ENCODE measurements around the gene TPPP3. TPM values are rescaled to one million over a fixed set of nuclear protein-coding genes. Genes with fewer than 3 reads are reported as not detected.

The TPPP3 gene
- 384 TPM for polyA plus RNA-seq (ENCODE audit: insufficient read length)

DNA sequence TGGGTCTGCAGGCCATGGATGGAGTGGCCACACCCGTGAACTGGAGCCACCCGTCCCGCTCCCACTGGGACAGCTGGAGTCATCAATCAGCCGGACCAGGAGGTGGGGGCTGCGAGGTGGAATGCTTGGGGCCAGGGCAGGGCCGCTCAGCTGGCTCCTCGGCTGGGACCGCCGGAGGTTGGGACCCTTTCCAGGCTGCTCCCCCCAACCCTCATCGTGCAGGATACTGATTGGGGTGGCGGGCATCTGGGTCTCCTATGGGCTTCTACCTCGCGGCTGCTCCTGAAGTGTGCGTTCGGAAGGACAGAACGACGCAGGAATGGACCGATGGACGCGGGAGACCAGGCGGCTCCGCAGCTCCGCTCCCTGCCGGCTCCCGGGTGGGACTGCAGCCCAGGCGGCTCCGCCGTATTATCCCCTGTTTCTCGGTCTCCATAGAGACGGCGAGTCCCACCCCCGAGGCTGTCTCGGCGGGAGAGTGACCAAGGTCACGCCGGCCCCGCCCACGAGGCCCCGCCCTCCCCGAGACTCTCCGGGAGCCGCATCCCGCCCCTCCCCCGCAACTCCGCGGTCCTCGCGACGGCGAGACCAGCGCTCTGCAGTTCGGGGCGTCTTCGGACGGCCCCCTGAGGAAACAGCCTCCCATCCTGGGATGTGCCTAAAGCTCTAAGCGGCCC lies at the start of gene TPPP3:
Gene TPPP3, minus strand, starts transcription at position 388 of the 677 bp plus-strand sequence. CDS start 2,387 bp downstream, outside the sequence.
- peak; percentile 88 for DNase-seq

DNA sequence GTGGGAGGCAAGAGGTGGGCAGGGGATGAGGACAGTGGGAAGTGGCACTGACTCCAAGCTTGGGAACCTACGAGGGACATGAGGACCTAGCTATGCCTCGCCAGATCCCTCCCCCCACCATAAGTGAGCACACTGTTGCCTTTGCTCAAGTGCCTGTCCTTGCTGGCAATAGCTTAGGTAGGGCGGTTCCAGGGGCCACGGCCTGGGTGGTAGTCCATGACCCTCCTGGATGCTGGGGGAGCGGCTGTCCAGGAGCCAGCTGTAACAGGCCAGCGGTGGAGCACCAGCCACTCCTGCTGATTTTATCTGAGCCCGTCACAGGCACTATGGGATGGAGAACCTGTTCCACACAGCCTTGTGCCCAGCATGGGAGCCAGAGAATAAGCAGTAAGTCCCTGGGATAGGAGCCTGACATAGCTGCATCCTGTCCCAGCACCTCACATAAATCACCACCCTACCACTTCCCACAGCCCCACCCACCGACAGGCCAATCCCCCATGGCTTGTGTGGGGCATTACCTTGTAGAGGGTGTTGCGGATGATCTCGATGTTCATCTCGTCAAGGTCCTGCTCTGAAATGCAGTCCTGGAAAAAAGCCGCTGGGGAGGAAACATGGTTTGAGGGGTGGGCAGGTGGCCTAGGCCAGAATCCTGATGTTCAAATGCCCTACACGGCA lies 49.4 kb upstream of the TPPP3 start:
- DNase-seq = no peak

DNA sequence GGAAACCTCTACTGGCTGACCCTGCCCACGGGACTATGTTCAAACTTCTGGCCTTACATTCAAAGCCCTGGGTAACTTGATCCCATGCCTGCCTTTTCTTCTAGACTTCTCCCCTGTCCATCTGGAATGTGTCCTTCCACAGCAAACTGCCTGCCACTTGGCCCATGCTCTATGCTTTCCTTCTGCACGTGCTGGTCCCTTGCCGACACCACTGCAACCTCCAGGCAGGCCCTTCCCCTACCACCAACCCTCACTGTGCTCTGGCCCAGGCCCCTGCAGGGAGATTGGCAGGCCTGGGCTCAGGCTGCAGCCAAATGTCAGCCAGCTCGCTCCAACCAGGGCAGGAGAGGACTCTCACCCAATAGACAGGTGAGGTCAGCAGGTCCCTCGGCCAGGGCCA lies 48.6 kb upstream of the TPPP3 start:
- no peak for DNase-seq

DNA sequence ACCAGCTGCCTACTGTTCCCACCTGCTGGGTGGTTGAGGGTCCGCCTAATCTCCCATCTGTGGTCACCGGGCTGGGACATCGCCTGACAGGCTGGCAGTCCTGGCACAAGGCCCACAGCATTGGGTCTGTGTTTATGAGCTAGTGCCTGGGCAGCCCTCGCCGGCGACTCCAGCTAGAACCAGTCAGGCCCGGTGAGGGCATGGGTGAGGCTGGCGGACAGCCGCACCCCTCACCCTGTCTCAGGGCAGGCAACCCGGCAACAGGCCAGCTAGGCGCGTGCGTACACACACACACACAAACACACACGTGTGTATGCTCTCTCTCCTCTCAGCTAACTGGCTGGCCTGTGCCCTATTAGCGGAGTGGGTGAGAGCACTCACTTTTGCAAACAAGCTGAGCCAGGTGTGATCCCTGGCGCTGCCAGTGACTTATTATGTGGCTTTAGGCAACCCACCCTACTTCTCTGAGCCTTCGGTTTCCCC lies 48.0 kb upstream of the TPPP3 start:
- no peak for DNase-seq

DNA sequence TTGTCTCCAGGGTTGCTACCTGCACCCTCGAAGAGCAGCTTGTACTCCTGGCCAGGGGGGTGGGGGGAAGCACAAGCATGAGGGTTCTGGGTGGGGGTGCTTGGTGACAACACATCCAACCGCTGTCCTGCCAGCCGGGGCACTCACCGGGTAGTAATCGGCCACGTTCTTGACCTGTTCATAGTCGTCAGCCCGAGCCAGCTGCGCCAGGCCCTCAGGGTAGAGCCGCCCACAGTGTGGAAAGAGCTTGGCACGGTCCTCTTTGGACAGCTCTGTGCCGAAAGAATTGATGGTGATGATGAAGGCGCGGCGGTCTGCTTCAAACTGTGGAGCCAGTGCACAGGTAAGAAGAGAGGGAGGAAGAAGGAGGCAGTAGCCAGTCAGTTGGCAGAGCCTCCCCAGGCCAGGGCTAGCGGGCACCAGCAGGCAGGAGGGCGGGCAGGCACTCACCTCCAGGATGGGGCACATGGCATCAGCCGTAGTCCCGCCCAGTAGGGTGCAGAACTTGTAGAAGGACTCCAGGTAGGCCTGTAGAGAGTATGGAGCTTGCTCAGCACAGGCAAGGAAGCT lies 45.6 kb upstream of the TPPP3 start:
- DNase-seq = no peak

DNA sequence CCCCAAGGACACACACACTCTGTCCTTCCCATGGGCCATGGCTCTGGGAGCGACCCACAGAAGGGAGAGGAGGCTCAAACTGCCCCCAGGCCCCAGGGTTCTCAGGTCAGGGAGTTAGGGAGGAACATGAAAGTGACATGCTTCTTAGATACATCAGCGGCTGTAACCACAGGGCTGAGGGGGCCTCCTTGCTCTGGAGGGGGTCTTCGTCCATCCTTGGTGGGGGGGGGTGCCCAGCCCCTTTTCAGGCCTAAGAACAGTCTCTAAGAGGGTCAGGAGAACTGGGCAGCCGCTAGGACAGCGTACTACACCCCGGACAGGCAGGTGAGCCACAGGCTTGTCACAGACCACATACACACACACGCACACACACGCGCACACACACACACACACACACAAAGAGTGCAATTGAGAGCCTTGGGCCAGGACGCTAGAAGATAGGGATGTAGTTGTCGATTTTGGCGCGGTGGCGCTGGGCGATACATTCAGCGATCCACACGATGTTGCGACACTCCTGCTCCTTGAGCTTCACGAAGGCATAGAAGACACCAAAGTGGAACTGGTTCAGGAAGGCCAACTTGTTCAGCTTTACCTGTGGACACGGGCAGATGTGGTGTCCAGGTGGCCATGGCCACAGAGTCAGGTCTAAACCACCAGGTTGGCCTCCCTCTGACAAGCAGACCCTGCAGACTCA lies 44.9 kb upstream of the TPPP3 start:
- DNase-seq = no peak

DNA sequence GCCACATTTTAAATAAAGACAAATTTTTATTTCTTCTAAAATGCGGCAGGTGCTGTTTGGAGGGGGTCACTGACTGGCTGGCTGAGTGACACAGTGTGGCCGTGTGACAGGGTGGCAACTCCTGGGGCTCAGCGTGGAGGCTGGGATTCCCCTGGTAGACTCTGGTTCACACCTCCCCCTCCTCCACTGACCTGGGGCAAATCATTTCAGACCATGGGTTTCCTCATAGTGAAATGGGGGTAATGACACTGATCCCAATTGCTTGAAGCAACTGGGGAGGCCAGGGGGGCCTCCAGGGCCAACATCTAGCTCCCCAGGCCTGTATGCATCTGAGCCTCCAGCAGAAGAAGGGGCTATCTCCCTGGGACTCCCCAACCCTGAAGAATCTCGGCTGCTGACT lies 44.2 kb upstream of the TPPP3 start:
- no peak for DNase-seq

DNA sequence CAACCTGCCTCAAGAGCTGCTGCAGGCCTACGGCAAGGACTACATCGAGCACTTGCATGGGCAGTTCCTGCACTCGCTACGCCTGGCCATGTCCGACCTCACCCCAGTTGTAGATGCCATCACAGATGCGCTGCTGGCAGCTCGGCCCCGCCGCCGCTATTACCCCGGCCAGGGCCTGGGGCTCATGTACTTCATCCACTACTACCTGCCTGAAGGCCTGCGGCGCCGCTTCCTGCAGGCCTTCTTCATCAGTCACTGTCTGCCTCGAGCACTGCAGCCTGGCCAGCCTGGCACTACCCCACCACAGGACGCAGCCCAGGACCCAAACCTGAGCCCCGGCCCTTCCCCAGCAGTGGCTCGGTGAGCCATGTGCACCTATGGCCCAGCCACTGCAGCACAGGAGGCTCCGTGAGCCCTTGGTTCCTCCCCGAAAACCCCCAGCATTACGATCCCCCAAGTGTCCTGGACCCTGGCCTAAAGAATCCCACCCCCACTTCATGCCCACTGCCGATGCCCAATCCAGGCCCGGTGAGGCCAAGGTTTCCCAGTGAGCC lies 43.4 kb upstream of the TPPP3 start:
- DNase-seq = no peak

DNA sequence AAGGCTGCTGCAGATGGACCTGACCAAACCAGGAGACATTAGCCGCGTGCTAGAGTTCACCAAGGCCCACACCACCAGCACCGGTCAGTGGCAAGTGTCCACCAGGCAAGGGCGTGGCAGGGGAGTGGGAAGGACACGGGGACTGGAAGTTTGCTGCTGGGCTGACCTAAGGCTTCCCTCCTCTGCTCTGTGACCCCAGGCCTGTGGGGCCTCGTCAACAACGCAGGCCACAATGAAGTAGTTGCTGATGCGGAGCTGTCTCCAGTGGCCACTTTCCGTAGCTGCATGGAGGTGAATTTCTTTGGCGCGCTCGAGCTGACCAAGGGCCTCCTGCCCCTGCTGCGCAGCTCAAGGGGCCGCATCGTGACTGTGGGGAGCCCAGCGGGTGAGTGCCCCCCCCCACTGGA lies 42.5 kb upstream of the TPPP3 start:
- no peak for DNase-seq

DNA sequence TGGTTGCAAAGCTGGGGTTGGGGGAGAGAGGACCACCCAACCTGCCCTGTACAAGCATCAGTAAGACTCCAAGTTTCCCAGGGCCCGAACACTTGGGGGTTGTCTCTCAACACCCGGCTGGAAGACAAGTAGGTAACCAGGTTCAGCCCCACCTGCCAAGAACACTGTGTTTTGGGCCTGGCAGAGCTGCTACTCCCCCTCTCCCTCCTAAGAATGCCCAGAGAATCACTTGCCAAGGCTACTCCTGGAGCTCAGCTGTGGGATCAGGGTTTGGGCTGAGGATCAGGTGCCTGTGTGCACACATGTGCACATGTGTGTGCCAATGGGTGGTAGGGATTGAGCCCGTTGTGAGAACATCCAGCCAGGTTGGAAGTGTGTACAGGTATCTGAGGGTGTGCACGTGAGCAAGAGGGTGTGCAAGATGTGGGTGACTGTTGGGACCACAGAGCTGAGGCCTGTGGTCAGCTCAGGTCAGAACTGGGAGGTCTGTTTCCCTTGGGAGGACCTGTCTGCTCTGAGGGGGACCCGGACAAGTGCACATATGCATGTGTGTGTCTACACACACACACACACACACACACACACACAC lies 39.9 kb upstream of the TPPP3 start:
- DNase-seq = no peak

DNA sequence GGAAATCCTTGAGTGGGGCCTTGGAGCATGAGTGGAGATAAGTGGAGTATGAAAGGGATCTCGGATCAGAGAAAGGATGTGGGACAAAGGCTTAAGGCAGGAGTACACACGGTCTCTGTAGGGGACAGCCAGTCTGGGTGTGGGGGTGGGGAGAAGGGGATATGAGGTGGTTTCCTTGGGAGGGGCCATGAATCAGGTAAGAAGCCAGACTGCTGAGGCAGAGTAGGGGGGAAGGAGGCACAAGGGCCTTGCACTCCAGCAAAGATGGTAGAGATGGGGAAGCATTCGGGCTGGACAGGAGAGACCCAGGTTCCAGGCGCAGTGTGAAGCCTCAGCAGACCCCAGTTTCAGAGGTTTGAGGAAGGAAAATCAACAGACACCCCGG lies 39.2 kb upstream of the TPPP3 start:
- no peak for DNase-seq

DNA sequence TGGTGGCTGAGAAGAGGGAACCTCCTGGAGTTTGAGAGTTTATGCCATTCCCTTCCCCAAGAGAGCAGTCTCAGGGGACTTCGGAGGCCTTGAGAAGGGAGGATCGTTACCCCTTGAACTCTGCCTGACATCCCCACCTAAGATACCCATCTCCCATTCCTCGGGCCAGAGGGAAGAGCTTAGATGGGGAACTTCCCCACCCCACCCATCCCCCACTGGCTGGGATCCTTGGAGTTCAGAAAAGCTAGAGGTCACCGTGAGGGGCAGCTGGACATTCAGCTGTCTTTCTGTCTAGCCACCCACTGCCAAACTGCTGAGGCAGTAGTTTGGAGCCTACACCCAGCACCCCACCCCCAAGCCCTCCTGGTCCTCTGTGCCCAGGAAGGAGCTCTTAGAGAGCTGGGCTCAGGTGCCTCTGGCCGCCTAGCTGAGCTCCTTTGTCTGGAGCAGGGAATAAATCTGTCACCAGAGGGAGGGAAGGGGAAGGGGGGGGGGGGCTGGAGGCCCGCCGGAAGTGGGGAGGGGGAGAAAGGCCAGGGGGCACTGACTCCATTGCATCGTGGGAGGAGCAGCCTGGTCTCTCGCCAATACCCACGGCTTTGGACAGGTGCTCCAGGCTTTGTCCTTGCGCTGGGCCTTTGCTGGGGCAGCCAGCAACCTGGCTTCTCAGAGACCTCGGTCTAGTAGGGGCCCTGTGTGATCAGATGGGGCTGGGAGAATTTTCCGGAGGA lies 38.6 kb upstream of the TPPP3 start:
- DNase-seq = no peak

DNA sequence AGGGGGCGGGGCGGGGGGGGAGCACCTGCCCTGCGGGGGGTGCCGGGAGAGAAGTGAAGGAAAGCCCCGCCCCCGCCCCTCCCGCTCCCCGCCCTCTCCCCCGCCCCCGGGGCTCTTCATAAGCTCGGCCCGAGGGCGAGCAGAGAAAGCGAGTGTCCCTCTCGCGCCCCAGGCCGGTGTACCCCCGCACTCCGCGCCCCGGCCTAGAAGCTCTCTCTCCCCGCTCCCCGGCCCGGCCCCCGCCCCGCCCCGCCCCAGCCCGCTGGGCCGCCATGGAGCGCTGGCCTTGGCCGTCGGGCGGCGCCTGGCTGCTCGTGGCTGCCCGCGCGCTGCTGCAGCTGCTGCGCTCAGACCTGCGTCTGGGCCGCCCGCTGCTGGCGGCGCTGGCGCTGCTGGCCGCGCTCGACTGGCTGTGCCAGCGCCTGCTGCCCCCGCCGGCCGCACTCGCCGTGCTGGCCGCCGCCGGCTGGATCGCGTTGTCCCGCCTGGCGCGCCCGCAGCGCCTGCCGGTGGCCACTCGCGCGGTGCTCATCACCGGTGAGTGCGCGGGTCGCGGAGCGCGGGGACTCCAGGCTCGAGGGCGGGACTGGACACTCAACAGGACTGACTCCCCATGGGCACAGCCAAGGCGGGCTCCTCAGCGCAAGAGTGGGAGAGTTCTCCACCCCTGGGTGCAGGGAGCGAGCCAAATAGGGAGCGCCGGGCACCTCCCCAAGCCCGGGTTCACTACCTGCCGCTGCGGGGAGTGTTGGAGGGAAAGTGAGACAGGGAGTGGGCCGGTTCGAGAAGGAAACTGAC lies 37.9 kb upstream of the TPPP3 start, which contains the start of gene HSD11B2:
Gene HSD11B2, plus strand, starts transcription at position 145 of the 798 bp plus-strand sequence. Its CDS starts 128 bp downstream, at position 273.
- no peak for DNase-seq

DNA sequence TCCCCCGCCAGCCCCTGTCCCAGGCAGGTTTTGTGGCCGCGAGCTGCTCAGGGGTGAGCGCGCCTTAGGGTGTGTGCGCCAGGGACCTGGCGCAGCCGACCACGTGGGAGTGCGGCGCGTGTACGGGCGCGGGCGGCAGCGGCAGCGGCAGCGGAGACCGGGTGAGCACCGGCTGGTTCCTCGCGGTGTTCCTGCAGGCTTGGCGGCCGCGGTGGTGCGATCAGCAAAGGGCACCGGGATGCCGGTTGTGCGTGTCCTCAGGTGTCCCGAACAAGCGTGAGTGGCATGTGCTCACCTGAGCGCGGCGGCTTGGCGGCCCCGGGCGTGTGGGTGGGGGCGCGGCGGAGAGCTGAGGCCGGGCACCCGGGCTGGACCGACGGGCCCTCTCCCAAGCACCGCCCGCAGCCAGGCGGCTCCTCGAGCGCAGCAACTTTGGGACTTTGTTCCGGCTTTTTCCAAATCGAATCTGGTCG lies 37.2 kb upstream of the TPPP3 start:
- DNase-seq = no peak

DNA sequence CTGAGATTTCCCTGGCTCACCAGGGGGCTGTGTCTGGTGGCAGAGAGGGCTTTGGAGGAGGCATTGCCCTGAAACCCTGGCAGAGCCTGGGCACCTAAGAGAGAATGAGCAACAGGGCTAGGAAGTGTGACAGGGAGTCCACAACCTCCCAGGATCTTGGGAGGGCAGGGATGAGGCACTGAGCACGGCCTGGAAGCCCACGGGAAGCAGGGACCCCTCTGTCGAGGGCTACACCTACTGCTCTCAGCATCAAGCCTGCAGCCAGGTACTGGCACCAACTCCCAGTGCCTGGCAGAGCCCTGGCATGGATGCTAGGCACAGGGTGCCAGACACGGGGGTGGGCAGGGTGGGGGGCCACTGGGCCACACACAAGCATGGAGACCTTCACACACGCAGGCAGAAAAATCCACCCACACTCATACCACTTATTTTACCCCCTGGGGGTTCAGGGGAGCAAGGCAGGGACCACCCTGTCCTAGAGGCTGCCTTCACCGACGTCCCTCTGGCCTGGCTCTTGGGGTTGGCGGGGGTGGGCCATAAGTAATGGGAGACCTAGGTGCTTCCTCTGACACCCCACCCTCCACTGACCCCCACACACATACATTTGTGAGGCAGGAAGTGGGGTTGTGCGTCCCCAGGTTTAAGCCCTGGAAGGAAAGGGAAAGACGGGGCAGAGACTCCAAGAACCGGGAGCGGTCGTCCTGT lies 36.7 kb upstream of the TPPP3 start:
- DNase-seq = no peak

DNA sequence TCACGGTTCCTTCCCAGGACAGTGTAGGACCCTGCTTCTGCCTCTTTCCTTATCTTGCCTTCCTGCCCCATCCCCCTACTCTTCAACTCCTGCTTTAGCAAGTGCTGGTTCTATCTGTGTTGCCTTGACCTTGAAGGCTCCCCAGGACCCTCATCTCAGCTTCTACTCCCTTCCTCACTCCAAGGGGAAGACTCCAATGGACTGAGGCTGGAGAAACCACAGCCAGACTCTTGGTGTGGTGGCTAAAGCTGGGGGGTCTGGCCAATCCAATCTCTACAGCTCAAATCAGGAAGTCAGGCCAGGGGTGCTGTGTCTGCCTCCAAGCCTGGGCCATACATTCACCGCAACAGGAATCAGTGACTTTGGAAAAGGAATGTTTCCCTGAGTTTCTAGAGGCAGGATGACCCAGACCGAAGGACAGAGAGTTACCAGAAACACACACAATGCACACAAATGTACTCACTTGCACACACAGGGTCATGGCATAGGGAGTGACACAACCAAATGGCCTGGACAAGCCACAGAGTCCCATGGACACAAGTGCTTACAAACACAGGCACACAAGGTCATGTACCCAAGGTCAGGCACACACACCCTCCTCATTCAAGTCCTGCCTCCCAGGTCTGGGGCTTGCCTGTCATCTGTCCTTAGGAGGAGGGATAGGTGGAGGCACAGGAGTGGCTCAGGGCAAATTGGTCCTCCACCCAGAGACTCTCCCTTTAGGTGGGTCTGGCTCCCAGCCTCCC lies 35.9 kb upstream of the TPPP3 start:
- no peak for DNase-seq

DNA sequence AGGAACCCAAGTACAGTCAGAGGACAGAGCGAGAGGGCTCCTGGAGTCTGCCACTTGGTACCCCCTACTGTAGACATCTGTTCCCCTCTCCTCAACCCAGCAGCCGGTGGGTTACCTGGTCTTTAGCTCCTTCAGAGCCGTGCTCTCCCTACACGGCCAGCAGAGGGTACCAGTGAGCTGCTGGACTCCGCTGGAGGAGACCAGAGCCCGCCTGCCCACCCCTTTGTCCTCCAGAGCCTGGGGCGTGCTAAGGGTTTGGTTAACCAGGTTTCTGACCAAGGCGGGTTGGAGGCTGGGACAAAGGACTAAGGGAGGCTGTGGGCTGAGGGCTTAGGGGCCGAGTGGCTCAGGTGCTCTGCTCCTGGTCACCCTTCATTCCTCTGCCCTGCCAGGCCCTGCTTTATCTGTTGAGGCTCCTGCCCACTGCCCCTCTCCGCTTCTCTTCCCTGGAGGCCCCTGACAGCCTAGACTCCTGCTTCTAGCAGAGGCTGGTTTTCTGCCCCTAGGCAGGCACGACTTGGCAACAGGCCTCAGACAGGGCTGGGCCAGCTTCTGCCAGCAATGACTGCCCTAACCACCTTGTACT lies 34.9 kb upstream of the TPPP3 start:
- no peak for DNase-seq

DNA sequence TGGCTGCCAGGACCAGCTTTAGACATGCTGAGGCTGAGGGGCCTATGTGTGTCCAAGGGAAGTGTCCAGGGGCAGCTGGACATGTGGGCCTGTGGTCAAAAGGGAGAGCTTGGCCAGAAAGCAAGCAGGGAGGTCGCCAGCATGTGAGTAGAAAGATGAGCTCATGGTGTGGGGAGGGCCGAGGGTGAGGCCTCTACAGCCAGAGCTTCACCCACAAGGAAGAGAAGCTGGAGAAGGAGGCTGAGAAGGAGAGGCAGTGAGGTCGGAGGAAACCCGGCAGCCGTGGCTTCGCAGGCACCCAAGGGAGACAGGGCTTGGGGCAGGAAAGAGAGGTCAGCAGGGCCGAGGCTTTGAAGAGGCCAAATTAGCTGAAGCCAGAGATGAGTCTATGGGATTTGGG lies 33.7 kb upstream of the TPPP3 start:
- no peak for DNase-seq

DNA sequence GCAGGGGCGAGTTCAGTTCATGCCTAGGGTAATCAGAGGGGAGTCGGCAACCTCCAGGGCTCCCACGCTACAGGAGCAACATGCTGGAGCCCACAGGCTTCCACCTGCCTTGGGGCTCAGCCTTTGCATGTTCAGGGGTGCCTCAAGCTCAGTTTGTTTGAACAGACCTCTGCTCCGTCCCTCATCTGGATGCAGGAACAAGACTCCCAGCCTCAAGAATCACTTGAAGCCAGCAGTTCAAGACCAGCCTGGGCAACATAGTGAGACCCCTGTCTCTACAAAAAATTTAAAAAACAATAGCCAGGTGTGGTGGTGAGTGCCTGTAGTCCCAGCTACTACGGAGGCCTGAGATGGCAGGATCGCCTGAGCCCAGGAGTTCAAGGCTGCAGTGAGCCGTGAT lies 32.7 kb upstream of the TPPP3 start:
- DNase-seq = no peak
